Activated CD8-positive, alpha-beta memory T cell treated with anti-CD3 and anti-CD28 coated beads for 48 hours (primary cell): ENCODE measurements around the gene ZC2HC1B.
"Not testable (repeated sequence)": the region's sequence is repeated elsewhere in the genome, so short reads cannot be mapped to it uniquely, and the experiment has no call there.

Experiments used
- DNase-seq, 3 experiments: peaks; one replicate each; pipeline ENCODE4 v3.0.0-alpha.2; 2020; ENCODE audit warnings: low read depth in 2 of 3, low spot score in 2 of 3

The ZC2HC1B gene, protein sequence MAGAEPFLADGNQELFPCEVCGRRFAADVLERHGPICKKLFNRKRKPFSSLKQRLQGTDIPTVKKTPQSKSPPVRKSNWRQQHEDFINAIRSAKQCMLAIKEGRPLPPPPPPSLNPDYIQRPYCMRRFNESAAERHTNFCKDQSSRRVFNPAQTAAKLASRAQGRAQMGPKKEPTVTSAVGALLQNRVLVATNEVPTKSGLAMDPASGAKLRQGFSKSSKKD

GRCh38 chr6:143864234-143864633, at the start of gene ZC2HC1B:
Gene ZC2HC1B (plus strand): TSS chr6:143864474. CDS start chr6:143864540, 66 bp downstream.
- no peak for DNase-seq

DNA sequence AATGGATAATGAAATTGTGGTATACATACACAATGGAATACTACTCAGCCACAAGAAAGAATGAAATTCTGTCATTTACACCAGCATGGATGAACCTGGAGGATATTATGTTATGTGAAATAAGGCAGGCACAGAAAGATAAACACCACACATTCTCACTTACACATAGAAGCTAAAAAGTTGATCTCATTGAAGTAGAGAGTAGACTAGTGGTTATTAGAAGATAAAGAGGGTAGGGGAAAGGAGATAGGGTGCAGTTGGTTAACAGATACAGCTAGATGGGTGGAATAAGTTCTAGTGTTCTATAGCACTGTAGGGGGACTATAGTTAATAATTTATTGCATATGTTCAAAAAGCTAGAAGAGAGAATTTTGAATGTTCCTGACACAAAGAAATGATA, 46.7 kb upstream of the ZC2HC1B start:
- DNase-seq, result no peak

DNA sequence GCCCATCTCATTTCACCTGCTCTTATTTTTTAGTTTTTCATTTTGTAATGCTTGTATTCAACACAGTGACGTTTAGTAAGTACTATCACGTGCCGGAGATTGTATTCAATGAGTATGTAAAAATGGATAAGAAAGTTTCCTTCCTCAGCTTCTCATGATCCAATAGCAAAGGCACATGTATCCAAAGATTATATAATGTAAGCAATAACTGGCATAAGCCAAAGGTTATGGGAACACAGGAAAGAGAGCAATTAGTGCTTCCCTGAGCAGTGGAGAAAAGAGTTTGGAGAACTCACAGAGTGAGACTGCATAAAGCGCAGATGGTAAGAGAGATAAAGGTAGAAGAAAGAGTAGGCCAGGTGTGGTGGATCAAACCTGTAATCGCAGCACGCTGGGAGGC, 42.9 kb upstream of the ZC2HC1B start:
- no peak for DNase-seq

GRCh38 chr6:143822584-143823024, 41.7 kb upstream of the ZC2HC1B start:
- DNase-seq, result no peak

GRCh38 chr6:143823548-143823947, 40.7 kb upstream of the ZC2HC1B start:
- DNase-seq, result no peak

DNA sequence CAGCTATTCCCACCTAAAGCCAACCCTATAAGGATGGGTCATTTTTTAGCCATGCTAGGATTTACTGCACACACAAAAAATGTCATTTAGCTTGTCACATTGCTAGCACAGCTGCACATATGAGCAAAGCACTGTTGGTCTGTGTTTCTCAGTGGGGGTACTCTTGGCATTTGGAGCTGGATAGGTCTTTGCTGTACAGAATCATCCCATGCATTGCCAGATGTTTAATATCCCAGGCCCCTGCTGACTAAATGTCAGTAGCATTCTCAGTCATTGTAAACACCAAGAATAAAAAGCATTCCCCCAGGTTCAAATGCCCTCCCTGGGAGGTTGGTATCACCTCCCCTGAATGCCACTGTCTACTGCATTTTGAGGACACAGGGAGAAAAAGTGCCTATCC, 35.7 kb upstream of the ZC2HC1B start:
- no peak for DNase-seq

- no peak for DNase-seq
Observed at GRCh38 chr6:143836150-143836549, 28.1 kb upstream of the ZC2HC1B start.

GRCh38 chr6:143838395-143838794, 25.9 kb upstream of the ZC2HC1B start:
- DNase-seq, result no peak

DNA sequence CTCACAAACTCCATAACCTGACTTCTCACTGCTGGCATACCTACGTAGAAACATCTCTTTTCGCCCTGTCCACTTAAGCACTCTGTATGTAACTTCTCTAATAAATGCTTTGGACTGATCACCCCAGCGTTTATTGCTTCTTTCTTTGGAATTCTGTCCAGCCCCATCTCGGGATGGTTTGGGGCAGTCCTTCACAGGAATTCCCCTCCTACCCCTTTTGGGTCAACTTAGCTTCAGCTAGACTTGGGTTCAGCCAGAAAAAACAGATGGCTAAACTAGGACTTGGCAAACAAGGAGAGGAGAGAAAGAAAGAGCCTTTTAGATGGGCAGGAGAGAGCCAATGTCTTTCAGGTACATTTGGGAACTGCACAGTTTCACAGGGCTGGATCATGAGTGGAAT, 25.1 kb upstream of the ZC2HC1B start:
- DNase-seq, result no peak

- no peak for DNase-seq
Observed at GRCh38 chr6:143840595-143841265, 23.5 kb upstream of the ZC2HC1B start.

GRCh38 chr6:143842461-143842901, 21.8 kb upstream of the ZC2HC1B start:
- DNase-seq, result no peak

GRCh38 chr6:143842902-143843676, 21.2 kb upstream of the ZC2HC1B start, which contains the start of gene LTV1:
Gene LTV1 (plus strand): TSS chr6:143843338. CDS start chr6:143843478, 140 bp downstream.
- peak; percentile 77 to 84 (median 80) for DNase-seq

DNA sequence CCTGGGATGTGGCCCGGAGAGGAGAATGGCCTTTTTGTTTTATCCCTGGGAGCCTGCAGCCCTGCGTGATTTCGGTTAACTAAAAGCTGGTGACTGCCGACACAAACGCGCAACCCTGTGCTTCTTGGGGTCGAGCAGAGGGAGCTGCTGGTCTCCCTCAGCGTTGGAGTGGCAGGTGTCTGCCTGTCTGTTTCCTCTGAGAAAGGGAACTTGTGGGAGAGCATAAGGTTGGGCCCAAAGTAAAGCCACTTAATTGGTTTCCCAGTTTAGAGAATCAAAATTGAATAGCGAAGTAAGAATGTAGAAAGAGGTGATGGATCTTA, 20.6 kb upstream of the ZC2HC1B start:
- DNase-seq, result no peak

- no peak for DNase-seq
Observed at GRCh38 chr6:143844006-143844405, 20.3 kb upstream of the ZC2HC1B start.

- DNase-seq, result no peak
Observed at GRCh38 chr6:143845033-143845432, 19.2 kb upstream of the ZC2HC1B start.

GRCh38 chr6:143851706-143852105, 12.6 kb upstream of the ZC2HC1B start:
- not testable (repeated sequence) for DNase-seq

- not testable (repeated sequence) for DNase-seq
Observed at GRCh38 chr6:143855057-143855456, 9.2 kb upstream of the ZC2HC1B start.

DNA sequence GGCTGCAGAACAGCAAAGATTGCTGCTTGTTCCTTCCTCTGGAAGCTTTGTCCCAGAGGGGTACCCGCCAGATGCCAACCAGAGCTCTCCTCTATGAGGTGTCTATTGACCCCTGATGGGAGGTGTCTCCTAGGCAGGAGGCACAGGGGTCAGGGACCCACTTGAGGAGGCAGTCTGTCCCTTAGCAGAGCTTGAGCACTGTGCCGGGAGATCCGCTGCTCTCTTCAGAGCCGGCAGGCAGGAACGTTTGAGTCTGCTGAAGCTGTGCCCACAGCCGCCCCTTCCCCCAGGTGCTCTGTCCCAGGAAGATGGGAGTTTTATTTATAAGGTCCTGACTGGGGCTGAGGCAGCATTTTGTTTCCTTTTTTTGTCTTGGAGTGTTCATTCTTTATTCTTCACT, 7.5 kb upstream of the ZC2HC1B start:
- DNase-seq, result not testable (repeated sequence)

GRCh38 chr6:143857651-143858050, 6.6 kb upstream of the ZC2HC1B start:
- no peak for DNase-seq

DNA sequence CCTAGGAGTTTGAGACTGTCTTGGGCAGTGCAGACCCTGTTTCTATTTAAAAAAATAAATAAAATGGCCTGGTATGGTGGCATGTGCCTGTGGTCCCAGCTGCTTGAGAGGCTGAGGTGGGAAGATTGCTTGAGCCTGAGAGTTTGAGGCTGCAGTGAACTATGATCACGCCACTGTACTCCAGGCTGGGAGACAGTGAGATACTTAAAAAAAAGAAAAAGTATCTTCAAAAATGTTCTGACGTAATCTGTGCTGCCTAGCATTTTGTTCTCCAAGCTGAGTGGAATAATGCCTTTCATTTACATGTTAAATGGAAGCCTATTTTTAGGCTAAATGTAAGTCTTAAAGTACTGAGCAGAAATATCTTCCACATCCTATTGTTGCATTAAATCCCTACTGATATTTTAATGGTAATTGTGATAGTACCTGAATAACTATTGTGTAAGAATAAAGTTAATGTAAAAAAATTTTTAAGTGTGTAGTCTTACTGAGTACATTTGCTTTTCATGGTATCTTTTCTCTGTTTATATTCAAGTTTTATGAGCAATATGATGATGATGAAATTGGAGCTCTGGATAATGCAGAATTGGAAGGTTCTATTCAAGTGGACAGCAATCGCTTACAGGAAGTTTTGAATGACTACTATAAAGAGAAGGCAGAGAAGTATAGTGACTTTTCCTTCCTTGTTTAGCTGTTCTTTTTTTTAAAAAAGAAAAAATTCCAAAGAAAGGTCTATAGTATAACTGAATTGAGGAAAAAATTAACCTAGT, 4.2 kb upstream of the ZC2HC1B start:
- DNase-seq, result no peak

- no peak for DNase-seq
Observed at GRCh38 chr6:143863771-143864170, 503 bp upstream of the ZC2HC1B start.
